GM12865 (cell line): ENCODE results near the gene ADAM8.
A peak's percentile ranks its signal among the peaks of the same experiment; 100 is the strongest.

Source experiments
- DNase-seq: peaks from one replicate; pipeline ENCODE4 v3.0.0; 2010; ENCODE audit warnings: low read depth
- H3K4me3 ChIP-seq: 2 replicates; pipeline ENCODE4 v1.5.1; 2011; ENCODE audit warnings: mild to moderate bottlenecking, low read depth, low read length, control low read depth
- TF ChIP-seq, protein P1 (sequence below): IDR thresholded peaks from 2 replicates; pipeline ENCODE4 v1.5.1; 2011; ENCODE audit warnings: low read length, control low read depth, low read depth, inconsistent platforms; ENCODE audit not compliant: insufficient read depth; ENCODE audit errors: missing control alignments

The ADAM8 gene

DNA sequence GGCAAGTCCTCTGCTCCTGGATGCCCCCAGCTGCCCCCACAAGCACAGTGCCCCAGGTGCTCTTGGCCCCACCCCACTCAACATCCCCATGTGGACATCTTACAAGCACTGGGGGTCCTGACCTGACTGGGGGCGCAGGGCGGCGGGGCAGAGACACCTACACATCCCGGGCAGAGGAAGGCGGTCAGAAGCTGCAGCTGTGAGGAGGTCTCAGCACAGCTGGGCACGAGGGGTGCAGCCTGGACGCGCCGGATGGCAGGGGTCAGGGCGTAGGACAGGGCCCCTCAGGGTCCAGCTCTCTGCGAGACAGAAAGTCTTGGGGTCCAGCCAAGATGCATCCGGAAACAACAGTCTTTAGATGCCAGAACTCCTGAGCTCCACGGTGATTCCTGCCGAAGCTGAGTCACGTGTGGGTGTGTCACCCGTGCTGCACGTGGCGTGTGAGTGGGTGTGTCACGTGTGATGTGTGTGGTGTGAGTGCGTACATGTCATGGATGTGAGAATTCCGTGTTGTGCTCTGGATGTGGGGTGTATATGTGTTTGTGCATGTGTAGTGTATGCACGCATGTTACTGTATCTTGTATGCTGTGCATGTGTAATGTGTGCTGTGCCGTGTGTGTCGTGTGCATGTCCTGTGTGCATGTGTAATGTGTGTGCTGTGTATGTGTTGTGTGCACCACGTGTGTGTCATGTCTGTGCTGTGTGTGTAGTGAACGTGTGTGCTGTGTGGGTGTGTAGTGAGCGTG is 33.9 kb downstream of the ADAM8 start:
- no peak for DNase-seq
- H3K4me3 ChIP-seq, result no peak overlapping the region
- TF ChIP-seq, protein P1, sequence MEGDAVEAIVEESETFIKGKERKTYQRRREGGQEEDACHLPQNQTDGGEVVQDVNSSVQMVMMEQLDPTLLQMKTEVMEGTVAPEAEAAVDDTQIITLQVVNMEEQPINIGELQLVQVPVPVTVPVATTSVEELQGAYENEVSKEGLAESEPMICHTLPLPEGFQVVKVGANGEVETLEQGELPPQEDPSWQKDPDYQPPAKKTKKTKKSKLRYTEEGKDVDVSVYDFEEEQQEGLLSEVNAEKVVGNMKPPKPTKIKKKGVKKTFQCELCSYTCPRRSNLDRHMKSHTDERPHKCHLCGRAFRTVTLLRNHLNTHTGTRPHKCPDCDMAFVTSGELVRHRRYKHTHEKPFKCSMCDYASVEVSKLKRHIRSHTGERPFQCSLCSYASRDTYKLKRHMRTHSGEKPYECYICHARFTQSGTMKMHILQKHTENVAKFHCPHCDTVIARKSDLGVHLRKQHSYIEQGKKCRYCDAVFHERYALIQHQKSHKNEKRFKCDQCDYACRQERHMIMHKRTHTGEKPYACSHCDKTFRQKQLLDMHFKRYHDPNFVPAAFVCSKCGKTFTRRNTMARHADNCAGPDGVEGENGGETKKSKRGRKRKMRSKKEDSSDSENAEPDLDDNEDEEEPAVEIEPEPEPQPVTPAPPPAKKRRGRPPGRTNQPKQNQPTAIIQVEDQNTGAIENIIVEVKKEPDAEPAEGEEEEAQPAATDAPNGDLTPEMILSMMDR, result no peak

DNA sequence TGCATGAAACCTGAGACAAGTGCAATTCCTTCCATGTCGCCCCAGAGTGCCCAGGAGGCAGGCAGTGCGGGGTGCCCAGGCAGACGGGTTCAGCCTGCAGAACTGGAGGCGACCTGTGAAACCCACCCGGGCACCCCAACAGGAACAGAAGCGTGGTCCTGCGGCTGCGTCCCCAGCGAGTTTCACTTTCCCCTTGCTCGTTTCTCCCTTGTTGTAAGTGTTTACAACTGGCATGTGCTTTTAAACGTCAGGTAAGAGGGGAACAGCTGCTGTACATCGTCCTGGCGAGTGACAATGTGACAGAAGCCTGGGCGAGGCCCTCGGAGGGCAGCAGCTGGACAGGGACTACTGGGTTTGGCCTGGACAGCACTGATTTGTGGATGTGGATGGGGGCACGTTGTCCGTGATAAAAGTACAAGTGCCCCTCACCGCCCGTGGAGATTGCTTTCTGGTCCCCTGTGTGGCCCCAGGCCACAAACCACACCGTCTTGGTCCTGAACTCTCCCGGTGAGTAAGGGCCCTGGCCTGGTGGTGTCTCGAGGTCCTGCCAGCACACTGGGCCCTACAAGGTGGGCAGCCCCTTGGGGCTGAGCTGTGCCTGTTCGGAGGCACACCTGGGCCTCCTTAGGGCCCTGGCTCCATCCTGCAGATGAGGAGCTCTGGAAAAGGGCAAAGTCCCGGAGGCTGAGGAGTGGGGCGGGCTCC is 35.0 kb downstream of the ADAM8 start:
- TF ChIP-seq, protein P1, result no peak
- DNase-seq, result peak; percentile 45
- no peak overlapping the region; the same call in 1 of the 2 replicates for H3K4me3 ChIP-seq

DNA sequence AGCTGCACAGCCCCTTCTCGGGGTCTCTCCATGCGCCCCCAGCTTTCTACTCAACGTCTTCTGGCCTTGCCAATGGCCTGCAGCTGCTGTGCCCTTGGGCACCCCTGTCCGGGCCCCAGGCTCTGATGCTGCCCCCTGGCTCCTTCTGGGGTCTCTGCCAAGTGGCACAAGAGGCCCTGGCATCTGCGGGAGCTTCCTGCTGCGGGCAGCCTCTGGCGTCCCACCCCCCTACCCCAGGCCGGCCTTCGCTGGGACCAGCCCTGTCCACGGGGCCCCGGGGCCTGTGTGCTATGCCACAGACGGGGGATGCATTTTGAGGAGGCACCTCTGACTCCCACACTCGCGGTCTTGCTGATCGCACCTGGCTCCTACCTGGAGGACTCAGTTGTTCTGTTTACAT is 36.7 kb downstream of the ADAM8 start:
- DNase-seq, result no peak
- TF ChIP-seq, protein P1, result no peak
- H3K4me3 ChIP-seq, result no peak overlapping the region

DNA sequence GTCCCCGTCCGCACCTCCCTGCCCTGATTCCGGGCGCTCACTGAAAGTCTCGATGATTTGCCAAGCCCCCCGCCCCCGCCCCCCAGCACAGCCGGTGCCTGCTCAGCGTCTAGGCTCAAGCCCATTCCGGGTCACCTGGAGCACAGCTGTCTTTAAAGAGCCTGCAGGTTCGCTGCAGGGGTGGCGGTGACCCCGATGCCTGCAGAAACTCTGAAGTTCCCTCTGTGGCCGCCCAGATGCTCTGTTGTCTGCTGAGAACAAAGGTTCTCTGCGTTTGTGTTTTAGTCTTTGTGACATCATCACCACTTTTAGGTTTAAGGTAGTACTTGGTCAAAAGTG is 38.2 kb downstream of the ADAM8 start:
- TF ChIP-seq, protein P1, result no peak
- no peak for DNase-seq

DNA sequence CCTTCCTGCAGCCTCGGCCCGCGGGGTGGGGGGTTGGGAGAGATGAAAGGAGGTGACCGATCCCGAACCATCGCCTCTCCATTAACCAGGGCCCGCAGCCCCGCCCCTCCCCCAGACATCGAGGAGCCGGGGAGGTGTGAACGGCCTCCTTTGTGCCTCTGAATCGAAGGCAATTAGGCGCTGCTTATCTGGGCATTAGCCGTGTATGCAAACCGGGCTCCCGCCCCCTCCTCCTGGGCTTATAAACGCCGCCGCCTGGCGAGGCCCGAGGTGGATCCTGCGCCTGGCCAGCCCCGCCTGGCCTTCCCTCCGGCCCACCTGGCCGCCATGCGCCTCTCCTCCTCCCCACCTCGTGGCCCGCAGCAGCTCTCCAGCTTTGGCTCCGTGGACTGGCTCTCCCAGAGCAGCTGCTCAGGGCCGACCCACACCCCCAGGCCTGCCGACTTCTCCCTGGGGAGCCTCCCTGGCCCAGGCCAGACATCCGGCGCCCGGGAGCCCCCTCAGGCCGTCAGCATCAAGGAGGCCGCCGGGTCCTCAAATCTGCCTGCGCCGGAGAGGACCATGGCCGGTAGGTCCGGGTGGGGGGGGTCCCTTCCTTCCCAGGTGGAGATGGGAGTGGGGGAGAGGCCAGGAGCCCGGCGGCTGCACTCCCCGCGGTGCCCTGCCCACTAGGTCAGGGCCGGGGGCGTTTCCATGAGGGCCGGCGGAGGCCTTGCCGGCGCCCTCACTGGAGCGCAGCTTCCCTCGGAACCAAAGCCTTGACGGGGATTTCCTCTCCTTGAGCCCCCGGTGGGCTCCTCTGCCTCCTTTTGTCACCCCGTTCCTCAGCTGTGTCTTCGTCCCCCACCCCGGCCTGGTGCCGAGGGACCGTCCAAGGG is 38.8 kb downstream of the ADAM8 start, which contains the start of gene VENTX:
TSS of gene VENTX (plus strand) at position 268 of the 878 bp plus-strand sequence. CDS start at position 328, 60 bp downstream.
- TF ChIP-seq, protein P1, result no peak
- no peak within 1 kb of the TSS for H3K4me3 ChIP-seq
- no peak for DNase-seq

More for the DNA sequence above, 38.2 kb downstream of the ADAM8 start:
- H3K4me3 ChIP-seq, result no peak overlapping the region

DNA sequence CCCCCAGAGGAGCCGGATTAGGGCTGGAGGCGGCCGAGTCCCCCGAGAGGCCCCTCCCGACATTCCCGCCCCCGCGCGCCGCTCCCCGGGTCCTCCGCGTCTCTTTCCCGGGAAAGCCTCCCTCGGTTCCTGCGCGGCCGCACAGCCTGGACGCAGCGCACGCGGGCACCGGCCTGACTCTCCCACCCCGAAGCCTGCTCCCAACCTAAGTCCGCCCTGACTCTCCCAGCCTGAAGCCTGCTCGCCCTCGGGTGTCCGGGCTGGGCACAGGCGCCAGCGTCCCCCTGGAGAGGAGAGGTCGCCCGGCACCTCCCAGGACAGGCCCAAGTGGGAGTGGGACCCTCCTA is 39.5 kb downstream of the ADAM8 start:
- TF ChIP-seq, protein P1, result no peak
- no peak overlapping the region for H3K4me3 ChIP-seq
- no peak for DNase-seq
